Measurements from ENCODE around the gene NUP42.

GRCh38 chr7:23167691-23168090 is 14.2 kb upstream of the NUP42 start:
- no peak for TF ChIP-seq FOXP2 (optimal IDR thresholded peaks at IDR 0.05; ENCODE audit: control extremely low read depth, extremely low read length, insufficient read depth)
- TF ChIP-seq EZH2 (IDR thresholded peaks at IDR 0.05) = no peak
- TF ChIP-seq POLR2AphosphoS5 (IDR thresholded peaks at IDR 0.05; ENCODE audit: borderline replicate concordance, low read depth, low read length) = no peak
